PC-9 (cell line): ENCODE results near the gene GPX4.

Experiments used
- EZH2 ChIP-seq: fragments of 200-600 bp; sonication (generic); IDR thresholded peaks from 2 replicates; pipeline ENCODE4 v1.8.0; 2017; ENCODE audit warnings: antibody characterized with exemption, low read depth
- TF ChIP-seq, protein P1 (sequence below): fragments of 200-600 bp; sonication (generic); conservative IDR thresholded peaks from 2 replicates; pipeline ENCODE4 v1.6.1; 2017; ENCODE audit warnings: mixed run types, antibody characterized with exemption, mild to moderate bottlenecking, moderate library complexity

DNA sequence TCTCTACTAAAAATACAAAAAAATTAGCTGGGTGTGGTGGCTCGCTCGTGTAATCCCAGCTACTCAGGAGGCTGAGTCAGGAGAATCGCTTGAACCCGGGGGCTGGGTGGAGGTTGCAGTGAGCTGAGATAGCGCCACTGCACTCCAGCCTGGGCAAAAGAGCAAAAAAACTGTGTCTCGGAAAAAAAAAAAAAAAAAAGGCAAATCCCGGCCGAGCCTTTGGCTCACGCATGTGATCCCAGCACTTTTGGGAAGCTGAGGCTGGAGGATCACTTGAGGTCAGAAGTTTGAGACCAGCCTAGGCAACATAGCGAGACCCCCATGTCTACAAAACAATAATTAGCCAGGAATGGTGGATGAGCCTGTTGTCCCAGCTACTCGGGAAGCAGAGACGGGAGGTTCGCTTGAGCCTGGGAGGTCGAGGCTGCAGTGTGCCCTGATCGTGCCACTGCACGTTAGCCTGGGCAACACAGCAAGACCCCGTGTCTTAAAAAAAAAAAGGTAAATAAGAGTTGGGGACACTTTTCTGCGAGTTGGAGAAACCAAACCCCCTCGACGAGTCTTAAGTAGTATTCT is 574 bp upstream of the GPX4 start:
- TF ChIP-seq, protein P1, sequence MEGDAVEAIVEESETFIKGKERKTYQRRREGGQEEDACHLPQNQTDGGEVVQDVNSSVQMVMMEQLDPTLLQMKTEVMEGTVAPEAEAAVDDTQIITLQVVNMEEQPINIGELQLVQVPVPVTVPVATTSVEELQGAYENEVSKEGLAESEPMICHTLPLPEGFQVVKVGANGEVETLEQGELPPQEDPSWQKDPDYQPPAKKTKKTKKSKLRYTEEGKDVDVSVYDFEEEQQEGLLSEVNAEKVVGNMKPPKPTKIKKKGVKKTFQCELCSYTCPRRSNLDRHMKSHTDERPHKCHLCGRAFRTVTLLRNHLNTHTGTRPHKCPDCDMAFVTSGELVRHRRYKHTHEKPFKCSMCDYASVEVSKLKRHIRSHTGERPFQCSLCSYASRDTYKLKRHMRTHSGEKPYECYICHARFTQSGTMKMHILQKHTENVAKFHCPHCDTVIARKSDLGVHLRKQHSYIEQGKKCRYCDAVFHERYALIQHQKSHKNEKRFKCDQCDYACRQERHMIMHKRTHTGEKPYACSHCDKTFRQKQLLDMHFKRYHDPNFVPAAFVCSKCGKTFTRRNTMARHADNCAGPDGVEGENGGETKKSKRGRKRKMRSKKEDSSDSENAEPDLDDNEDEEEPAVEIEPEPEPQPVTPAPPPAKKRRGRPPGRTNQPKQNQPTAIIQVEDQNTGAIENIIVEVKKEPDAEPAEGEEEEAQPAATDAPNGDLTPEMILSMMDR, result no peak
- no peak for TF ChIP-seq EZH2
